Stimulated activated CD4-positive, alpha-beta T cell treated with anti-CD3 and anti-CD28 coated beads, Interleukin-2, amount 100 ng/mL, for 24 hours (primary cell): ENCODE data around the gene SFXN2.
"Not testable (repeated sequence)": the region's sequence is repeated elsewhere in the genome, so short reads cannot be mapped to it uniquely, and the experiment has no call there.

ENCODE experiments used
- DNase-seq, 2 donors: peaks; one replicate each; pipeline ENCODE4 v3.0.0-alpha.2; 2020

The SFXN2 gene, protein sequence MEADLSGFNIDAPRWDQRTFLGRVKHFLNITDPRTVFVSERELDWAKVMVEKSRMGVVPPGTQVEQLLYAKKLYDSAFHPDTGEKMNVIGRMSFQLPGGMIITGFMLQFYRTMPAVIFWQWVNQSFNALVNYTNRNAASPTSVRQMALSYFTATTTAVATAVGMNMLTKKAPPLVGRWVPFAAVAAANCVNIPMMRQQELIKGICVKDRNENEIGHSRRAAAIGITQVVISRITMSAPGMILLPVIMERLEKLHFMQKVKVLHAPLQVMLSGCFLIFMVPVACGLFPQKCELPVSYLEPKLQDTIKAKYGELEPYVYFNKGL

GRCh38 chr10:102714621-102715455 lies at the start of gene SFXN2:
Gene SFXN2 (plus strand): TSS chr10:102714636. CDS start chr10:102726637, 12,001 bp downstream.
- DNase-seq = peak; percentile 58 to 64

DNA sequence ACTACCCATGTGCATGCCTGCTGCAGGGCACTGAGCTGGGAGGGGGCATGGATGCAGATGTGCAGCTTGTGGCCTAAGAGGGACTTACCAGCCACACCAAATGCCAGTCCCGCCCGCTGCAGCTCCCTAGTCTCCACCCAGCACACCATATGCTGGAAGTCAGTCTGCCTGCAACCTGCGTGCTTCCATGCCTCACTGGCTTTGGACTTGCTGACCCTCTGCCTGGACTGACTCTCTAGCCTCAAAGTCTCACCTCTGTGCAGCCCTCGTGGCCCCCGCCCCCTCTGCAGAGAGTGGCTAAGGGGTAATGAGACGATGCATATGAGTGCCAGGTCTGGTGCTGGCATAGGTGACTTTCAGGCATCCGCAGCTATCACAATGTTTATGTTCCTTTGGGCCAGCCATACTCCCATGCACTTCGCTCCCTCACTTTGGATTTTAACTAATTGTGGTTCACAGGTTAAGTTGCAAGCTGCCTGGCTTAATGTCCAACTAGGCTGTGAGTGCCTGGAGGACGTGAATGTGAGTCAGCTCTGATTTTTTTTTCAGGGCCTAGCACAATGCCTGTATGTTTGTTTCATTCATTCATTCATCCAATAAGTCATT lies 48.4 kb upstream of the SFXN2 start:
- DNase-seq = no peak

DNA sequence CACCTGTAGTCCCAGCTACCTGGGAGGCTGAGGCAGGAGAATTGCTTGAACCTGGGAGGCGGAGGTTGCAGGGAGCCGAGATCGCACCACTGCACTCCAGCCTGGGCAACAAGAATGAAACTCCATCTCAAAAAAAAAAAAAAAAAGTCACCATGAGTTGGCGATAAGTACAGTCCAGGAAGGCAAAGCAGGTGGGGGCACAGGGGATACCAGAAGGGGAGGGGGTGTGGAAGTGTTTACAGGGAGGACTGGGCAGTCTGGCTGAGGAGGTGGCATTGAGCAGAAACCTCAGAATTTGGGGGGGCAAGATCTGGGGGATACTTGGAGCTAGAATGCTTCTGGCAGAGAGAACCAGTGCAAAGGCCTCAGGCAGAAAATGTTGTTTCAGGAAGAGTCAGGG lies 47.0 kb upstream of the SFXN2 start:
- DNase-seq = not testable (repeated sequence)

DNA sequence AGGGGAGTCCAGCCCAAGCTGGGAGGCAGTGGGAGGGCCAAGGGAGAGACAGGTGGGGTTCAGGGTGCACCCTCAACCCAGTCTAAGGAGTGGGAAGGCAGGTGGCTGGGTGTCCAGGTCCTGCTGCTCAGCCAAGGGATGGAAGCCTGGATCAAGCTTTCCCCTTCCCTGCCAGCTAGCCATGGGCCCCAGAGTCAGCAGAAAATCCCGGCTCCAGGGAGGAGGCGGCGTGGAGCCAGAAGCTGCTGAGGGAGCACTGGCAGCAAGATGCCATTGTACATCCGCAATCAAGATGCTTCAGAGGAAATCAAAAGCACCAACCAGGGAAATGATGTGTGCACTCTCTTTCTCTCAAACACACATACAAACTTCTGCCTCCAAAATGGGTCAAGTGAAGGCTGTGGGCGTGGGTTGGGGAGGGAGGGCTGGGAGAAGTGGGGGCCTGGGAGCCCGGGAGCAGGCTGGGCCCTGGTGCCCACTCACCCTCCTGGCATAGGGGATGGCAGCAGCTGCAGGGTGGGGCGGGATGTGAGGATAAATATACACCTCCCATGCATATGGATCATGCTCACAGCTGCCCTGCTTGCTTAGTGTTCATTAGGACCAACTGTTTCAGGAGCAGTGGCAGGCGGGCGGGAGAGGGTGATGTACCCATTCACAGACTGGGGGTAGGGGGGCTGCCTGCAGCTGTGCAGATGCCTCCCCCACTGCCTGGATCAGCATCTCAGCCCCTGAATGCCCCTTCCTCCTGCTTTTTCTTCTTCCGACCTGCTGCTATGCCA lies 45.9 kb upstream of the SFXN2 start:
- DNase-seq = no peak

DNA sequence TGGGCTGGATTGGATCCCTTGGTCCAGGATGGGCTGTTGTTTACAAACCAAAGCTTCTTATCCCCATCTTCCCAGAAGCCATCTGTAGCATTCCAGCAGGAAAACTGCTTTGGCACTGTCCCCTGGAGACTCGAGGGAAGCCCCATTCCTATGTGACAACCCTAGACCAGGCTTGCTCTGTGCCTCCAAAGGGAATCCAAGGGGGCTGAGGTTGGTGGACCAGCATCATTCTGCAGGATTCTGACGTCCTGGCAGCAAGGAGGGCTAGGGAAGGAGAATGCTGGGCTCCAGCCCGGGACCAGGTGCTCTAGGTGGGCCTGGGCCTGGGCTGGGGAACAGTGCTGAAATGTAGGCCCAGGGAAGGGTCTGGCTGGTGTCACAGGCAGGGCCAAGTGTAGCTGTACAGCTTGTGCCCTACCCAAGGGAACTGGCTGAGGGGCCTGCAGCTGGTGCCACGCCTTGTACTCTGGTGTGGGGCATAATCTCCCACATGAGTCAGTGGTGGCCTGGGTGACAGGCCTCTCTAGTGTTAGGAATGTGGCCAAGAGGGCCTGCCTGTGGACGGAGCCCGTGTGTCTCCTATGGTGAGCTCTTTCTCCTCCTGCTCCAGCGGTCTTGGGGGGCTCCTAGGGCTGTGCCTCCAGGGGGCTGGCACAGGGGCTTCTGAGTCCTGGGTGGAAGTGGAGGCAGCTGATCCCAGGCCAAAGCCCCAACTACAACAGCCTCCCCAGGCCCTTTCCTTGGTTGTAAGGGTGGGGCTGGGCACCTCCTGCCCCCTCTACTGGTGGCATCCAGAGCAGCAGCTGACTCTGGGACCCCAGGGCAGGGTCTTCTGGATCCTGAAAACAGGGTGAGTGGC lies 45.0 kb upstream of the SFXN2 start:
- DNase-seq = no peak

GRCh38 chr10:102670065-102670670 lies 44.3 kb upstream of the SFXN2 start:
- DNase-seq = no peak

DNA sequence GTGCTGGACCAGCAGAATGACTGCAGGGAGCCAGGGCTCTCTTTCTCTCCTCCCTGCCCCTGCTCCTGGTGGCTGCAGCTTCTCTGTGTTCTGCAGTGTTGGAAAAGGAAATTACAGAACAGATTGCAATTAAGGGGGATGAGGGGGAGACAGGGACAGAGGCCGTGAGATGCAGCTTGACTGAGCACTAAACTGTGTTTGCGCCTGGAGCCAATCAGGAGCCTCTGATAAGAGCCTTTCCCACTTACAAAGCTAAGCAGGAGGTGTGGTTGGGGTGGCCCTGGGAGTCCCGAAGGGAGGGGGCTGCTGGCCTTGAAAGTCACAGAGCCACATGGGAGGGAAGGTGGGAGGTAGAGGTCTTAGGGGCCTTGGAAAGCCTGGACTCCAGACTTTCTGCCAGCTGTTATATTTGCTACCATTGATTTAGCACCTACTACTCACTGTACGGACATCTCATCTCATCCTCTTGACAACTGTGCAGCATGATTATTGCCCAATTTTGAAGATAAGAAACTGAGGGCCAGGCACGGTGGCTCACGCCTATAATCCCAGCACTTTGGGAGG lies 43.5 kb upstream of the SFXN2 start:
- no peak for DNase-seq

DNA sequence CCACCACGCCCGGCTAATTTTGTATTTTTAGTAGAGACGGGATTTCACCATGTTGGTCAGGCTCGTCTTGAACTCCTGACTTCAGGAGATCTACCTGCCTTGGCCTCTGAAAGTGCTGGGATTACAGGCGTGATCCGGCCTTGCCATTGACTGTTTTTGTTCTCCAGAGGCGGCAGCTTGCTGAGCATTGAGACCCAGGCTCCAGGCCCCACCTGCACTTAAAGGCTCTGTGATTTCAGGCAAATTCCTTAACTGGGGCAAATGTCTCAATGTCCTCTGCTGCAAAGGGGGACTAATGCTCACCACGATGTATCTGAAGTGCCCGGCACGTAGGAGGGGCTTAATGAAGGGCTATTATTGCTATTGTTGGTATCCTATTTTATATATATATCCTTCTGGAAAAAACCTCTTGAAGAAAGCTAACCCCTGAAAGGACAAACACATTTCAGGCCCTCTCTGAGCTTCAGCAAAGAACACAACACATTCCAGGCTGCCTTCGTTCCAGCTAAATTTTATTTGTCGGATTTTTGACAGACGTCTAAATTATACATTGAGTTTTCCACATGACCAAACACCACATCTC lies 41.1 kb upstream of the SFXN2 start:
- no peak for DNase-seq

DNA sequence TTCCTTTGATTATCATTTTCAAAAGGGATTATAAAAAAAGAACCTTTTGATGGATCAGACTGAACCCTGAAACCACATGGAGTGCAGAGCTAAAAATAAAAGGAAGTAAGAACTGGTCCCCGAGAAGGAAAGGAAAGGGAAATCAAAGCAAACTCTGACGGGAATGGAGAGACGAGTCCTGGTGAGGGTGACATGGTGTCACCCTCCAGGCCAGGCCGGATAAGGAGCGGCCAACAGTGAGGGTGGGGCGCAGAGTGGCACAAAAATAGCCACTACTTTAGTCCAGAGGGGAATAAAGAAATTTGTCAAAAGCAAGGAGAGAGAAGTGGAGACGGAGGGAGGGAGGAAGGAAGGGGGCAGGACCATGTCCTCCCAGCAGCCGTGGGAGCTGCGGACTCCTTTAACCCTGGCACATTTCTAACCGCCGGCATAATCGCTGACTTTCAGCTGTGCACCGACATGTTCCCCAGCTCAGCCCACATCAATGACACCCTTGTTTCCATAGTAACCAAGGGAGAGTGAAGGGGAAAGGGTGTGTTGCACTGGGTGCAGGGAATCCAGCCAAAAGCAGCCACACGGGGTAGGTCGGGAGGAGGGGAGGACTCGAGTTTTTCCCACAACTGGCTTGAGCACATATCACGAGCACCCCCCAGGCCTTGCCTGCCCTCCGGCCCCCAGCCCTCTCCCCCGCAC lies 40.5 kb upstream of the SFXN2 start:
- DNase-seq = peak; percentile 63 to 69

- DNase-seq = no peak
These were observed 39.9 kb upstream of the SFXN2 start for GRCh38 chr10:102674566-102674965.

- no peak for DNase-seq
These were observed 39.3 kb upstream of the SFXN2 start for GRCh38 chr10:102675011-102675665.

DNA sequence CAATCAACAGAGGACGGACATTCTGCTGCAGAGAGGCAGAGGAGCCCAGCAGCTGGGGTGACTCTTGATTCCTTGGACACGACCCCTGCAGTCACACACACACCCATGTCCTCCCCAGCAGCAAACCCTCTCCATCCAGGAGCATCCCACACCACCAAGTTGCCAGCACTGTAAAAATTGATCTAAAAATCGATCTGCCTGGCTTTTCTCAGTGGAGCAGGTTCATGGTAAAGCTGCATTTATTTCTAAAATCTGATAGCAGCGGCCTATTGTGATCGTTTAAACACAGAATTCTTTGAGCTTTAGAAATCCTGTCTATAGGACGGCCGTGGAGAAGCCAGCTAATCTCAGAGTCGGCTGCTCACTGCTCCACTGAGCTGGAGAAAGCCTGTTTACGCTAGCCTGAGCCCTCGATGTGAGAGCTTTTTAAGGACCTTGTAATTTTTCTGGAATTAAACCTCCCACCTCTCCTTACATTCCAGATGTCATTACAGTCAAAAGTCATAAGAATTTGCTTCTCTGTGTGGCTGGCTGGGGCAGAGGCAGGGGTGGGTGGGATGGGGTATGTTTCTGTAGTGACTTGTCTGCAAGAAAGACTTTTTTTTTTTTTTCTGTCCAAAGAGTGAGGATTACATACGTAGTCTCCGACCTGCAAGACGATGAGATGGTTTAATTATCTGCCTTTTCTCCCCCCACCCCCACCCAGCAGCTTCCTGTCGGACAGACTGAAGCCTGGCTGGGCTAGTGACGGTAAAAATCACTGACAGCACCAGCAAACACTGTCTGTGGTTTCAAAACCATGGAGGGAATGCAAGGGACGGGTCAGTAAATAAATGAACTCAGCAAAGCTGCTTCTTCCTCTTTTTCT lies 38.5 kb upstream of the SFXN2 start:
- DNase-seq = no peak

GRCh38 chr10:102676534-102677315 lies 37.7 kb upstream of the SFXN2 start:
- no peak for DNase-seq

GRCh38 chr10:102677331-102678067 lies 36.9 kb upstream of the SFXN2 start:
- no peak for DNase-seq

DNA sequence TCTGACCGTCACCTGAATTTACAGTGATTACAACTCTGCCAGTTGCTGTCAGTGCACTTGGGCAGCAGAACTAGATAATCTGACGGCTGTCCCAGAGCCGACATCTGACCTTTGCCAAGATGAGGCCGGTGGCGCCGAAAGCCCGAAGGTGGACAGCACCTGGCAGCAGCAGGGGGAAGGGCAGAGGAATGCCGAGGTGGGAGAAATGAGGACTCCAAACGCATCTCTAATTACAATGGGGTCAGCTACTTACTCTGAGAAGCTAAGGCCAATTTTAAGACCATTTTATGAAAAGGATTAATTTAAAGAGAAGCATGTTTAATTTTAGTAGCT lies 36.4 kb upstream of the SFXN2 start:
- DNase-seq = no peak

DNA sequence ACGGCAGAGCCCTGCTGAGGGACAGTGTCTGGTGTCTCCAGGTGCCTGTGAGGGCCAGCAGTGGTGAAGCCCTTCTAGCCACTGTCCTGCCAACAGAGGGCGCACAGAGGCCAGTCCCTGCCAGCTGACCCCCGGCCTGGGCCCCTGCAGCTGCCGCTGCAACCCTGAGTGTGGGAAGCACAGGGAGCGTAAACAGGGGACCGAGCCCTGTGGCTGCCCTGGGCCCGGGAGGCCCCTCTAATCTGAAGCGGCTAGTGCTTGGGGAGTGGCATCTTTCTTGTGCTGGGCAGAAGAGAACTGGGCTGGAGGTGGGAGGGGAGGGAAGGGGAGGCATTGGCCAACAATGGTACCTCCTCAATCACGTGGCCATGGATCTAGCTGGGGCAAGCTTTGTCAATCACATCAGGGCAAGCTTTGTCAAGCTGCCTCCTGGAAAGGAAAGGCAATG lies 35.6 kb upstream of the SFXN2 start:
- peak in 1 of 2 donors; percentile 31 for DNase-seq

GRCh38 chr10:102679596-102679995 lies 34.8 kb upstream of the SFXN2 start:
- no peak for DNase-seq
